ENCODE measurements around the gene IDI2. TPM values are rescaled to one million over a fixed set of nuclear protein-coding genes. Genes with fewer than 3 reads are reported as not detected.

Gene IDI2
- polyA plus RNA-seq, 2 of the 4 experiments (the other 2 are of a cell fraction), result not detected

DNA sequence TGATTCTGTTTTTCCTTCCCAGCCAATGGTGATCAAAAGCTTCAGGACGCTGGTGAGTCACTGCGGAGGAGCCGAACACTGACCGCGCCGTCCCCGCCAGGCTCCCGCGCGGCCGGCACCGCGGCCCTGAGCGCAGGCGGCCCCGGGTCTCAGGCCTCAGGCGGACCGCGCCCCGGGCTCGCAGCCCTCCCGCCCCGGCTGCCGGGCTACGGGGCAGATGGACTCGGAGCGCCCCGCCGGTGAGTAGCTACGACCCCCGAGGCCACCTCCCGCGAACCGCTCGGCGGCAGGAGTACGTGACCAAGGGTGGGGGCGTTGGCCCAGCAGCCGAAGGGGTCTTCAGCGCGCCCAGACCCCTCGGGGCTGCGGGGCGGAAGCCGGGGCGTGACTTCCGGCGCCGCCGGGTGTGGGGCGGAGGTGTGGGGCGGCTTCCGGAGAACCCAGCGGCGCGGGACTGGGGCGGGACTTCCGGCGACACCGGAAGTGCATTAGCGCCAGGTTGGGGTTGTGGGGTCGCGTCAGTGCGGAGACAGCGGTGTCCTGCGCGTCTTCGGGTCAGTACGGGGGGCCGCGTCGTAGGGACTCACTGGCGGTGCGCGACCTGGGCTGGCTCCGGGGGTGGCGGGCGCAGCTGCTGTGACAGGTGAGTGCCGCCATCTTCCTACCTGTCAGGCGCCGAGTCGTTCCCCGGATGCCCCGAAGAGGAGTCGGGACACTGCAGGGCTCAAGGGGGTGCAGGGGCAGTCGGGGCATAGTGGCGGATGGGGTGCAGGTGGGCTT is 30.9 kb upstream of the IDI2 start, which contains the start of gene WDR37 (continued):
- TF ChIP-seq ZC3H11A (IDR thresholded peaks at IDR 0.05), result no peak
- no peak for TF ChIP-seq CHD4 (IDR thresholded peaks at IDR 0.05; ENCODE audit: borderline replicate concordance)
- 0 out of 2 replicates have a peak, but pooled peaks have one; percentile 52 for TF ChIP-seq TP53 (CRISPR knock-in tag; IDR thresholded peaks at IDR 0.05)
- TF ChIP-seq PHF8 (IDR thresholded peaks at IDR 0.05; ENCODE audit: borderline replicate concordance, low read depth), result peak; percentile 89
- TF ChIP-seq, protein P1, sequence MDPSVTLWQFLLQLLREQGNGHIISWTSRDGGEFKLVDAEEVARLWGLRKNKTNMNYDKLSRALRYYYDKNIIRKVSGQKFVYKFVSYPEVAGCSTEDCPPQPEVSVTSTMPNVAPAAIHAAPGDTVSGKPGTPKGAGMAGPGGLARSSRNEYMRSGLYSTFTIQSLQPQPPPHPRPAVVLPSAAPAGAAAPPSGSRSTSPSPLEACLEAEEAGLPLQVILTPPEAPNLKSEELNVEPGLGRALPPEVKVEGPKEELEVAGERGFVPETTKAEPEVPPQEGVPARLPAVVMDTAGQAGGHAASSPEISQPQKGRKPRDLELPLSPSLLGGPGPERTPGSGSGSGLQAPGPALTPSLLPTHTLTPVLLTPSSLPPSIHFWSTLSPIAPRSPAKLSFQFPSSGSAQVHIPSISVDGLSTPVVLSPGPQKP (IDR thresholded peaks at IDR 0.05; ENCODE audit: low read depth, low read length), result no peak
- no peak for TF ChIP-seq RNF2 (IDR thresholded peaks at IDR 0.05; ENCODE audit: borderline replicate concordance, low read depth)
- no peak for TF ChIP-seq GATA3 (IDR thresholded peaks at IDR 0.05; ENCODE audit: borderline replicate concordance)
- no peak for TF ChIP-seq NR3C1 (IDR thresholded peaks at IDR 0.05)
- TF ChIP-seq, protein P2, sequence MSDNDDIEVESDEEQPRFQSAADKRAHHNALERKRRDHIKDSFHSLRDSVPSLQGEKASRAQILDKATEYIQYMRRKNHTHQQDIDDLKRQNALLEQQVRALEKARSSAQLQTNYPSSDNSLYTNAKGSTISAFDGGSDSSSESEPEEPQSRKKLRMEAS (IDR thresholded peaks at IDR 0.05), result peak; percentile 62
- TF ChIP-seq MAFK (IDR thresholded peaks at IDR 0.05; ENCODE audit: partially characterized antibody), result no peak
- TF ChIP-seq ZFP36 (IDR thresholded peaks at IDR 0.05; ENCODE audit: borderline replicate concordance, partially characterized antibody), result no peak
- peak; percentile 53 to 89; a peak in 3 of 5 replicates for TF ChIP-seq JUN (IDR thresholded peaks at IDR 0.05)
- TF ChIP-seq CHD2 (IDR thresholded peaks at IDR 0.05; ENCODE audit: low read length, partially characterized antibody), result no peak
- TF ChIP-seq TFCP2L1 (CRISPR knock-in tag; IDR thresholded peaks at IDR 0.05), result no peak
- 0 out of 2 replicates have a peak, but pooled peaks have one; percentile 47 for TF ChIP-seq RFX5 (IDR thresholded peaks at IDR 0.05)
- no peak for TF ChIP-seq RARB (CRISPR knock-in tag; IDR thresholded peaks at IDR 0.05)
- no peak for TF ChIP-seq ESRRA (IDR thresholded peaks at IDR 0.05; ENCODE audit: borderline replicate concordance, low read length)
- no peak for TF ChIP-seq FOSB (CRISPR knock-in tag; IDR thresholded peaks at IDR 0.05)
- no peak for TF ChIP-seq HEYL (CRISPR knock-in tag; IDR thresholded peaks at IDR 0.05)
- TF ChIP-seq EHF (CRISPR knock-in tag; IDR thresholded peaks at IDR 0.05), result no peak
- peak; percentile 57 for TF ChIP-seq POLR2A (IDR thresholded peaks at IDR 0.05; ENCODE audit: low read length)
- no peak for TF ChIP-seq NPAS2 (CRISPR knock-in tag; IDR thresholded peaks at IDR 0.05; ENCODE audit: borderline replicate concordance)
- TF ChIP-seq EP300 (IDR thresholded peaks at IDR 0.05), result no peak
- TF ChIP-seq JUNB (IDR thresholded peaks at IDR 0.05), result no peak
- peak; percentile 82 for TF ChIP-seq HOXB5 (CRISPR knock-in tag; IDR thresholded peaks at IDR 0.05)
- 0 out of 2 replicates have a peak, but pooled peaks have one; percentile 17 for TF ChIP-seq KDM5A (IDR thresholded peaks at IDR 0.05)
- TF ChIP-seq, protein P3, sequence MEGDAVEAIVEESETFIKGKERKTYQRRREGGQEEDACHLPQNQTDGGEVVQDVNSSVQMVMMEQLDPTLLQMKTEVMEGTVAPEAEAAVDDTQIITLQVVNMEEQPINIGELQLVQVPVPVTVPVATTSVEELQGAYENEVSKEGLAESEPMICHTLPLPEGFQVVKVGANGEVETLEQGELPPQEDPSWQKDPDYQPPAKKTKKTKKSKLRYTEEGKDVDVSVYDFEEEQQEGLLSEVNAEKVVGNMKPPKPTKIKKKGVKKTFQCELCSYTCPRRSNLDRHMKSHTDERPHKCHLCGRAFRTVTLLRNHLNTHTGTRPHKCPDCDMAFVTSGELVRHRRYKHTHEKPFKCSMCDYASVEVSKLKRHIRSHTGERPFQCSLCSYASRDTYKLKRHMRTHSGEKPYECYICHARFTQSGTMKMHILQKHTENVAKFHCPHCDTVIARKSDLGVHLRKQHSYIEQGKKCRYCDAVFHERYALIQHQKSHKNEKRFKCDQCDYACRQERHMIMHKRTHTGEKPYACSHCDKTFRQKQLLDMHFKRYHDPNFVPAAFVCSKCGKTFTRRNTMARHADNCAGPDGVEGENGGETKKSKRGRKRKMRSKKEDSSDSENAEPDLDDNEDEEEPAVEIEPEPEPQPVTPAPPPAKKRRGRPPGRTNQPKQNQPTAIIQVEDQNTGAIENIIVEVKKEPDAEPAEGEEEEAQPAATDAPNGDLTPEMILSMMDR (IDR thresholded peaks at IDR 0.05), result no peak
- no peak for TF ChIP-seq CBX8 (IDR thresholded peaks at IDR 0.05)
- TF ChIP-seq EHMT2 (IDR thresholded peaks at IDR 0.05; ENCODE audit: low read depth), result no peak
- TF ChIP-seq, protein P4, sequence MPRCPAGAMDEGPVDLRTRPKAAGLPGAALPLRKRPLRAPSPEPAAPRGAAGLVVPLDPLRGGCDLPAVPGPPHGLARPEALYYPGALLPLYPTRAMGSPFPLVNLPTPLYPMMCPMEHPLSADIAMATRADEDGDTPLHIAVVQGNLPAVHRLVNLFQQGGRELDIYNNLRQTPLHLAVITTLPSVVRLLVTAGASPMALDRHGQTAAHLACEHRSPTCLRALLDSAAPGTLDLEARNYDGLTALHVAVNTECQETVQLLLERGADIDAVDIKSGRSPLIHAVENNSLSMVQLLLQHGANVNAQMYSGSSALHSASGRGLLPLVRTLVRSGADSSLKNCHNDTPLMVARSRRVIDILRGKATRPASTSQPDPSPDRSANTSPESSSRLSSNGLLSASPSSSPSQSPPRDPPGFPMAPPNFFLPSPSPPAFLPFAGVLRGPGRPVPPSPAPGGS (IDR thresholded peaks at IDR 0.05), result peak; percentile 72; the same call in 2 of the 3 replicates
- no peak for TF ChIP-seq CBX2 (IDR thresholded peaks at IDR 0.05; ENCODE audit: borderline replicate concordance, low read depth)
- TF ChIP-seq SMC3 (IDR thresholded peaks at IDR 0.05), result no peak
- no peak for TF ChIP-seq MYC (IDR thresholded peaks at IDR 0.05; ENCODE audit: borderline replicate concordance, low read length)

Data from A549 (cell line).